ENCODE measurements around the gene TUT7. TPM values are rescaled to one million over a fixed set of nuclear protein-coding genes. Genes with fewer than 3 reads are reported as not detected.

The TUT7 gene, protein sequence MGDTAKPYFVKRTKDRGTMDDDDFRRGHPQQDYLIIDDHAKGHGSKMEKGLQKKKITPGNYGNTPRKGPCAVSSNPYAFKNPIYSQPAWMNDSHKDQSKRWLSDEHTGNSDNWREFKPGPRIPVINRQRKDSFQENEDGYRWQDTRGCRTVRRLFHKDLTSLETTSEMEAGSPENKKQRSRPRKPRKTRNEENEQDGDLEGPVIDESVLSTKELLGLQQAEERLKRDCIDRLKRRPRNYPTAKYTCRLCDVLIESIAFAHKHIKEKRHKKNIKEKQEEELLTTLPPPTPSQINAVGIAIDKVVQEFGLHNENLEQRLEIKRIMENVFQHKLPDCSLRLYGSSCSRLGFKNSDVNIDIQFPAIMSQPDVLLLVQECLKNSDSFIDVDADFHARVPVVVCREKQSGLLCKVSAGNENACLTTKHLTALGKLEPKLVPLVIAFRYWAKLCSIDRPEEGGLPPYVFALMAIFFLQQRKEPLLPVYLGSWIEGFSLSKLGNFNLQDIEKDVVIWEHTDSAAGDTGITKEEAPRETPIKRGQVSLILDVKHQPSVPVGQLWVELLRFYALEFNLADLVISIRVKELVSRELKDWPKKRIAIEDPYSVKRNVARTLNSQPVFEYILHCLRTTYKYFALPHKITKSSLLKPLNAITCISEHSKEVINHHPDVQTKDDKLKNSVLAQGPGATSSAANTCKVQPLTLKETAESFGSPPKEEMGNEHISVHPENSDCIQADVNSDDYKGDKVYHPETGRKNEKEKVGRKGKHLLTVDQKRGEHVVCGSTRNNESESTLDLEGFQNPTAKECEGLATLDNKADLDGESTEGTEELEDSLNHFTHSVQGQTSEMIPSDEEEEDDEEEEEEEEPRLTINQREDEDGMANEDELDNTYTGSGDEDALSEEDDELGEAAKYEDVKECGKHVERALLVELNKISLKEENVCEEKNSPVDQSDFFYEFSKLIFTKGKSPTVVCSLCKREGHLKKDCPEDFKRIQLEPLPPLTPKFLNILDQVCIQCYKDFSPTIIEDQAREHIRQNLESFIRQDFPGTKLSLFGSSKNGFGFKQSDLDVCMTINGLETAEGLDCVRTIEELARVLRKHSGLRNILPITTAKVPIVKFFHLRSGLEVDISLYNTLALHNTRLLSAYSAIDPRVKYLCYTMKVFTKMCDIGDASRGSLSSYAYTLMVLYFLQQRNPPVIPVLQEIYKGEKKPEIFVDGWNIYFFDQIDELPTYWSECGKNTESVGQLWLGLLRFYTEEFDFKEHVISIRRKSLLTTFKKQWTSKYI (N-terminal part only)
- 26.8 and 38.8 TPM in 2 replicates for total RNA-seq

GRCh38 chr9:86354011-86354817 lies at the start of gene TUT7:
Gene TUT7, minus strand, starts transcription at chr9:86354410. Its CDS starts 1,211 bp downstream, at chr9:86353199.

GRCh38 chr9:86282077-86282978 lies 71.9 kb downstream of the TUT7 start, which contains the start of gene ISCA1:
Gene ISCA1, minus strand, starts transcription at chr9:86282538. Its CDS starts 80 bp downstream, at chr9:86282458.

DNA sequence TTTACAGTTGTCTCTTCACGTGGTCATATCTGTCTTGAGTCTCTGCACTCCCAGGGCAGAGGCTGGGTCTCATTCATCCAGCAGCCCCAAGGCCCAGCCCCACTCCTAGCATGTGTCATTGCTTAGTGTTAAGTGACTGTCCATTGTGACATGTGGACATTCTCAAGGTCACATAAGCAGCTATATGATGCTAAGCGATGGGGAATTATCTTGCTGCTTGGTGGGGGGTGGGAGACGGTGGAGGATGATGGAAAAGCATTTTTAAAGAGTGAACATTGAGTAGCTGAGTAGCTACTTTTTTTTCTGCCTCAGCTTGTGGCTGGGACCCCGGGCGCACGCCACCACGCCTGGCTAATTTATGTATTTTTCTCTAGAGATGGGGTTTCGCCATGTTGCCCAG lies 94.7 kb downstream of the TUT7 start, which contains the start of gene C9orf153:
C9orf153 (minus strand) TSS at position 101 of the 400 bp plus-strand sequence. CDS start 30,054 bp downstream, outside the sequence.

Small RNAs within 50 kb of the gene (small RNA-seq; reads per million reads assigned to genes)
- not detected for gene RN7SKP264

Other genes with a start within 250 kb of the TUT7 start
- 0.33 TPM in 1 of 2 replicates, not detected in the other for gene C9orf153, start 94.8 kb downstream of the TUT7 start, total RNA-seq
- gene ISCA1, start 71.9 kb downstream of the TUT7 start, total RNA-seq: 27.4 and 32.2 TPM in 2 replicates